Peyer's patch (tissue), 4 donors: ENCODE data around the gene TSPAN9.

Source experiments
- CTCF ChIP-seq, 6 experiments: fragments of 450-650 bp in 4 of 6; fragments of 200-600 bp in 2 of 6; sonication (generic) in 1 of 6; IDR thresholded peaks; one replicate each; pipeline ENCODE4 v1.5.1; 2017 to 2019; ENCODE audit warnings: antibody characterized with exemption in 6 of 6, mild to moderate bottlenecking in 3 of 6, moderate library complexity in 1 of 6
- POLR2A ChIP-seq, 2 donors: fragments of 450-650 bp; IDR thresholded peaks; one replicate each; pipeline ENCODE4 v1.5.1; 2017; ENCODE audit warnings: antibody characterized with exemption in 2 of 2, mild to moderate bottlenecking in 2 of 2, moderate library complexity in 2 of 2

DNA sequence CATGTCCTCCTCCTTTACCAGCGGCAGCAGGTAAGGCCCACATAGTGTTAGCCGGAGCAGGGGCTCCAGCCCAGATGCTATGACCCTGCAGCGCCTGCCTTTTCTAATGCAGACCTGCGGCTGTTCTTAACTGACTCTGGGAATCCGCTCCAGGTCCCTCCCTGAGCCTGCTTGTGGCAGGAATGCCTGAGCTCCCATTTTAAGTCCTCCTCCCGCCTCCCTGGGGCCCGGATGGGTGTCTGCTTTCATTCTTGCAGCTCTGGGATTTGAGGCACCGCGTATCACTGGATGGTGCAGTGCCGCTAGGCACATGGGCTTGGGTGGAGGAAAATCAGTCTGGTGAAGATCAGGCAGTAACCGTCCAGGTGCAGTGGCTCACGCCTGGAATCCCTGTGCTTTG is 7.6 kb downstream of the TSPAN9 start:
- TF ChIP-seq POLR2A (IDR thresholded peaks at IDR 0.05), result no peak
- TF ChIP-seq CTCF (IDR thresholded peaks at IDR 0.05), result no peak
